Glutamatergic neuron (in vitro differentiated cells): Measurements from ENCODE around the gene TMEM260. TPM values are rescaled to one million over a fixed set of nuclear protein-coding genes. Genes with fewer than 3 reads are reported as not detected.

ENCODE experiments used
- DNase-seq: peaks from one replicate; pipeline ENCODE4 v3.0.0; 2022
- H3K27ac Mint-ChIP-seq: one replicate; pipeline ENCODE4 v1.8.0; 2020; ENCODE audit warnings: mild to moderate bottlenecking, mixed read lengths, inconsistent platforms; ENCODE audit not compliant: unreplicated experiment
- H3K27me3 Mint-ChIP-seq: one replicate; pipeline ENCODE4 v1.8.0; 2020; ENCODE audit warnings: mild to moderate bottlenecking, moderate library complexity, mixed read lengths, inconsistent platforms; ENCODE audit not compliant: unreplicated experiment
- H3K36me3 Mint-ChIP-seq: one replicate; pipeline ENCODE4 v1.8.0; 2020; ENCODE audit warnings: mild to moderate bottlenecking, mixed read lengths, inconsistent platforms; ENCODE audit not compliant: unreplicated experiment
- H3K4me1 Mint-ChIP-seq: one replicate; pipeline ENCODE4 v1.8.0; 2020; ENCODE audit warnings: mild to moderate bottlenecking, low read depth, mixed read lengths, inconsistent platforms; ENCODE audit not compliant: unreplicated experiment
- H3K4me3 Mint-ChIP-seq: one replicate; pipeline ENCODE4 v1.8.0; 2020; ENCODE audit warnings: mild to moderate bottlenecking, mixed read lengths, inconsistent platforms; ENCODE audit not compliant: unreplicated experiment
- H3K9me3 Mint-ChIP-seq: one replicate; pipeline ENCODE4 v1.8.0; 2020; ENCODE audit warnings: mild to moderate bottlenecking, moderate library complexity, mixed read lengths, inconsistent platforms; ENCODE audit not compliant: unreplicated experiment
- CTCF ChIP-seq: fragments of 200-600 bp; sonication (generic); IDR thresholded peaks from one replicate; pipeline ENCODE4 v1.5.0; 2021; ENCODE audit not compliant: partially characterized antibody, unreplicated experiment
- total RNA-seq: library from RNA; stranded (reverse); fragmentation: NEBNext Ultra II Directional; extraction: Animal tissue kit (Norgen Biotek cat#: 25700); gene quantifications from one replicate; pipeline ENCODE4 v1.2.1, GENCODE V29; 2021; ENCODE audit not compliant: unreplicated experiment

TMEM260 gene
- total RNA-seq, 1 donor from 2014 or later = 35.4 TPM

GRCh38 chr14:56549721-56550120, 29.9 kb upstream of the TMEM260 start:
- no peak overlapping the region for H3K27ac Mint-ChIP-seq
- TF ChIP-seq CTCF = no peak

GRCh38 chr14:56552615-56553014, 27.0 kb upstream of the TMEM260 start:
- H3K4me3 Mint-ChIP-seq = no peak overlapping the region

More at GRCh38 chr14:56549721-56550120, 29.9 kb upstream of the TMEM260 start:
- H3K4me3 Mint-ChIP-seq = no peak overlapping the region
- H3K9me3 Mint-ChIP-seq = no peaks in the 10 kb centered on the region
- peaks cover 2% of the 10 kb centered on the region for H3K27me3 Mint-ChIP-seq
- no peaks in the 10 kb centered on the region for H3K36me3 Mint-ChIP-seq
- no peaks in the 10 kb centered on the region for H3K4me1 Mint-ChIP-seq
- DNase-seq = no peak

GRCh38 chr14:56554301-56554700, 25.3 kb upstream of the TMEM260 start:
- Mint-ChIP-seq H3K4me1 (no peaks in the 10 kb centered on the region), H3K36me3 (no peaks in the 10 kb centered on the region), H3K27me3 (peaks cover 2% of the 10 kb centered on the region), H3K9me3 (no peaks in the 10 kb centered on the region), H3K4me3 (no peak overlapping the region), H3K27ac (no peak overlapping the region)
- no peak for TF ChIP-seq CTCF
- DNase-seq = no peak

More at GRCh38 chr14:56552615-56553014, 27.0 kb upstream of the TMEM260 start:
- Mint-ChIP-seq H3K4me1 (no peaks in the 10 kb centered on the region), H3K9me3 (no peaks in the 10 kb centered on the region), H3K27me3 (peaks cover 2% of the 10 kb centered on the region), H3K36me3 (no peaks in the 10 kb centered on the region), H3K27ac (no peak overlapping the region)
- no peak for TF ChIP-seq CTCF
- DNase-seq = no peak

- Mint-ChIP-seq H3K27me3 (peaks cover 2% of the 10 kb centered on the region), H3K4me3 (no peak overlapping the region), H3K36me3 (no peaks in the 10 kb centered on the region), H3K9me3 (peaks cover 1% of the 10 kb centered on the region), H3K27ac (no peak overlapping the region), H3K4me1 (no peaks in the 10 kb centered on the region)
- peak; percentile 49 for TF ChIP-seq CTCF
- no peak for DNase-seq
Measured at GRCh38 chr14:56555921-56556570, 23.6 kb upstream of the TMEM260 start.

GRCh38 chr14:56559182-56559581, 20.4 kb upstream of the TMEM260 start:
- no peak for TF ChIP-seq CTCF
- Mint-ChIP-seq H3K27ac (no peak overlapping the region), H3K27me3 (no peaks in the 10 kb centered on the region), H3K9me3 (peaks cover 4% of the 10 kb centered on the region), H3K4me1 (no peaks in the 10 kb centered on the region), H3K36me3 (no peaks in the 10 kb centered on the region), H3K4me3 (no peak overlapping the region)
- no peak for DNase-seq
